Glomerular endothelial cell (primary cell): ENCODE results near the gene CD80. TPM values are rescaled to one million over a fixed set of nuclear protein-coding genes. Genes with fewer than 3 reads are reported as not detected.
"Not testable (repeated sequence)": the region's sequence is repeated elsewhere in the genome, so short reads cannot be mapped to it uniquely, and the experiment has no call there.

Experiments used
- DNase-seq: peaks from one replicate; pipeline ENCODE4 v3.0.0-alpha.2; 2011; ENCODE audit warnings: low read depth, low spot score; ENCODE audit errors: extremely low read depth
- total RNA-seq: library from RNA; depleted of rRNA; stranded (reverse); fragments of >200 nt; gene quantifications from 2 replicates; pipeline ENCODE4 v1.2.3, GENCODE V29; 2015

The CD80 gene, protein sequence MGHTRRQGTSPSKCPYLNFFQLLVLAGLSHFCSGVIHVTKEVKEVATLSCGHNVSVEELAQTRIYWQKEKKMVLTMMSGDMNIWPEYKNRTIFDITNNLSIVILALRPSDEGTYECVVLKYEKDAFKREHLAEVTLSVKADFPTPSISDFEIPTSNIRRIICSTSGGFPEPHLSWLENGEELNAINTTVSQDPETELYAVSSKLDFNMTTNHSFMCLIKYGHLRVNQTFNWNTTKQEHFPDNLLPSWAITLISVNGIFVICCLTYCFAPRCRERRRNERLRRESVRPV
- not detected in 2 replicates for total RNA-seq

DNA sequence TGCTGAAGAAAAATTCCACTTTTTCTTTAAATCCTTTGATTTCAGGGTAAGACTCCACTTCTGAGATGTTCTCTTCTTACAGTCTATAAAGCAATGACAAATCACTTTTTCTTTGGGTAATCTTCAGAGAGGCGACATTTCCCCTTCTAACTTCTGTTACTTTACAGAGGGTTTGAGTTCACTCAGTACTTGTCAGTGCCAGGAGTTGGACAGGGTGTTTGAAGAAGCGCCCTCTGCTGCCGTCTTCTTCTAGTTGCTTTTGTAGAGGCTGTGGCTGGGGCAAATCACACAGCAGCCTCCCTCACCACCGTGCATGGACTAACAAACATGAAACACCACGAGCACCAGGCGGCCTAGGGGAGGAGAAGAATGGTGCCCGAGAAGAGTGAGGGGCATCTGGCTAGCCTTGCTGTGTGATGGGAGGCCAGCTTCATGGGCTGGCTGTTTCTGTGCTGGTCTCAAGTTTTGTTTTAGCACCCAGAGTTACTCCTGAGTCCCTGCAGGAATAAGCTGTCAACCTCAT, at the start of gene CD80:
TSS of gene CD80 (minus strand) at position 174 of the 523 bp plus-strand sequence. CDS start 1,886 bp downstream, outside the sequence.
- no peak for DNase-seq

DNA sequence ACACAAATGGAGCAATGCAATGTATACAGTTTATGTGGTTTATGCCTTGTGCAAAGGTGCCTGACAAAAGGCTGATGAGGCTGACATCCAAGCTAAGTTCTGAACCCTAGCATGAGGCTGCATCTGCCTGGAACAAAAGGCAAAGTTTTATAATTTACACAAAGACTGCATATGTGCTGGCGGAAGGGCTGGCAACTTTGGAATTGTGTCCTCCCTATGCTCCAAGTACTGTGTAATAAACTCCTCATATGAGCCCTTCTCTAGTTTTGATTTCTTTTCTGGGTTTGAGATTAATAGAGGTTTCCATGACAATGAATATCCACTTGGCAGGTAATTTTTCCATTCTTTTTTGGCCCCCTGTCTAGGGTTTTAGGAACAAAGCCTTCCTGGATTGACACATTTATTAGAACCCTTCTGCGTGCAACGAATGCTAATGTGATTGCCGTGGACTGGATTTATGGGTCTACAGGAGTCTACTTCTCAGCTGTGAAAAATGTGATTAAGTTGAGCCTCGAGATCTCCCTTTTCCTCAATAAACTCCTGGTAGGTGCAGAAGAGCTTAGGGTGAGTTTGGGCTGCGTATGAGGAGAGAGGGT, 49.1 kb upstream of the CD80 start:
- no peak for DNase-seq

DNA sequence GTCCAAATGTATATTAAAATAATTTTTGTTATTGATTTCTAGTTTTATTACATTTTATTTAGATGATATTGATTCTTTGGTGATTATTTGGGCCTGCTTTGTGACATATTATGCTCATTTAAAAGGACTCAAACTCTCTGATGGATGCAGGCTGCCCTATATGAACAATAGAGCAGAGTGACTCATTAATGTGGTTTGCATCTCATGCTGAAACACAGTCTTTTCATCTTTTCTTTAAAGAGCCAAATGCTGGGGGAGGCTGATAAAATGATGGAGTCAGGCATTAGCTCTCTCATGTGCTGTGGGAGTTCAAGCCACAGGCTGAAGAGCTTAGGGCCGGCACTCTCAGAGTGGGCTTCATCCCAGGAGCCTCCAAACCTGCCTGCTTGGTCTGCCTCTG, 45.5 kb upstream of the CD80 start:
- DNase-seq, result no peak

DNA sequence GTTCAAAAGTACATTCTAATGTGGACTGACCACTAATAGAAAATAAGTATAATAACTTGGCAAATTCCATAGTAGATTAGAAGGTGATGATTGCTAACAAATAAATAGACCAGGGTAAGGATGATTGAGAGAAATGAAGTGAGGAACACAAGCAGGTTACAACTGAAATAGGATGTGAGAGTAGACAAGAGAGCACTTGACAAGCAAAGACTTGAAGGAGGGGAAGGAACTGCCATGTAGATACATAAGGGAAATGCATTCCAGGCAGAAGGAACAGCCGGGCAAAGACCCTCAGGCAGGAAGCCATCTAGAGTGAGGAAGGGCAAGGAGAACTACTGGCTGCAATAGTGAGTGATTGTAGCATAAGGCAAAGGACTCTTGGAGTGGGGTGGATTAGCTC, 43.3 kb upstream of the CD80 start:
- DNase-seq, result no peak

DNA sequence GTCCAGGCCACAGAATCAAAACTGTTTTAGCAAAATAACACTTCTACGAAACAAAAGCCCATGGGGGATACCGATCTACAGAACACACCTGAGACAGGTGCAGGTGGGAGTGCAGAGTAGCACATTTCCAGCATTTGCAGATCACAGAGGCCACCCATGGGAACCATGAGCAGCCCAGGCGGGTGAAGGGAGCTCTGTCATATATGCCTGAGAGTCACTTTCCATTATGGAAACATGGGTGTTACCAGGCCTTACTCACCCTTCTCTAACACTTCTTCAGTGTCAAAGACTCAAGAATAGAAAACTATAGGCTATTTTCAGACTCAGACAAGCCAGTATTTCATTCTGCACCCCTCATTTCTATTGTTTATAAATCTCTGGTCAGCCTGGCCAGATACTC, 41.7 kb upstream of the CD80 start:
- no peak for DNase-seq

DNA sequence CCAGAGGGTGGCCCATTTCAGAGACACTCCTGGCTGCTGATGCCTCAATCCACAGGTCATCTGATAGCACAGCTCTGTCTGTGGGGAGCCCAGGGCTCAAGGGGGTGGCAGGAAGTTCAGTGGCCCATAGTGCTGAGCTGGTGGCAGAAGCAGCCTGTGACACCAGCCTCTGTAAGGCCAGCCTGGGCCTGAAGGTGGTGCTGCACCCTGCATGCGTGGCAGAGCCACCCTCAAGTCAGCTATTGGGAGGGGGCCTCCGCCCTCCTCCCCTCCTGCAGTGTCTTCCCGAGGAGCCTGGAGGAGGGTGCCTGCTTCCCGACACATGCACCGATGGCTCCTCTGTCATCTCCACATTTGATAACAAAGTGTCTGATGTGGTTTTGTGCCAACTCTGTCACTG, 41.3 kb upstream of the CD80 start:
- DNase-seq, result no peak

DNA sequence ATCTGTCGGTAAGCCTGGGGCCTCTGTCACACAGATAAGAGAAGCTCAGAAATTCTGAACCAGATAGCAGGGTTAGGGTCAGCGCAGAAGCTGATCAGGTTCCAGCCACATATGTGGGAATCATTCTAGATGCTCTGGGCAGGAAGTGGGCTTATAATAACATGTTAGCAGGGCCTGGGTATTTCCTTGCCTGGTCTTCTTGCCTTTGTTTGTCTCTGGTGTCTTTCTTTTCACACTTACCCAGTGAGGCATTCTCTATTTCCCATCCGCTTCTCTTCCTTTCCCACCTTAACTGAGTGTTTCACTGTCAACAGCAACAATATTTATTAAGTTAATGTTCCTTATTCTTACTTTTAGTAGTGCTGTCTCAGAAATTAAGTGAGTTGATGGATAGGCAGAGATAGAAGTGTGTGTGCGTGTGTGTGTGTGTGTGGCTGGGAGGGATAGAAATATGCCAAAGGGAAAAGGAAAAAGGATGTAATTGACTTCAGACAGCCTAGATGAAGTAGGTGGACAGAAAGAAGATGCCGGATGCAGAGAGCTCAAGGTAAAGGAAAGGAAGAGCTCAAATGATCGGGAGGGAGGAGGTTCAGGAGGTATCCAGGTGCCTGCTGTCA, 40.3 kb upstream of the CD80 start:
- DNase-seq, result no peak

DNA sequence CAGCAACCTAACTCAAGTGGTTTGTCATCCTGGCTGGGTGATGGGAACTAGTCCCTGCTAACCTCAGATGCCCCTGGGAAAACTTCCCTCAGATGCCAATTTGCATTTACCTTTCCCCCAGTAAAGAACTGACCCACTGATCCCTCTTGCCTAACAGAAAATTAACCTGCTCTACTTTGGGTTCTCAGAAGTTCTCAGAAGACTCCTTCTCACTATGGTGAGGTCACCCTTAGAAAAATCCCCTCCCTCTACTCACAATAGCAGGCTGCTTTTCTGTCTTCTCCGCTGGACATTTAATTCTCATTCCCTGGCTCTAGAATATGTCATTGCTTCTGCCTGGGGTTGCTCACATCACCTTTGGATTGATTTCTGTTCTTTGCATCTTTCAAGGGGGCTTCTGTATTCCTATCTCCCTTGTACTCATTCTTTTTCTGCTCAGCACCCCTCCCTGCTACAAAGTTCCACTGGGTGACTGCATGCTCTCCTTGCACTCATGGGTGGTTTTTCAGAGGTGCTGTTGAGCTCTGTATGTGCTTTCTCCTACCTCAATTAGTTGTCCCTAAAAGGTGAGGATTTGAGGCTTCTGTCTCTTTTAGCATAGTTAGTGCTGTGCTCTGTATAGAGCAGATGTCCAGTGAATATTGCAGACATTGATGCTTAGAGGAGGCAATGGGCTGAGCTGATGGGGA, 39.1 kb upstream of the CD80 start:
- no peak for DNase-seq

DNA sequence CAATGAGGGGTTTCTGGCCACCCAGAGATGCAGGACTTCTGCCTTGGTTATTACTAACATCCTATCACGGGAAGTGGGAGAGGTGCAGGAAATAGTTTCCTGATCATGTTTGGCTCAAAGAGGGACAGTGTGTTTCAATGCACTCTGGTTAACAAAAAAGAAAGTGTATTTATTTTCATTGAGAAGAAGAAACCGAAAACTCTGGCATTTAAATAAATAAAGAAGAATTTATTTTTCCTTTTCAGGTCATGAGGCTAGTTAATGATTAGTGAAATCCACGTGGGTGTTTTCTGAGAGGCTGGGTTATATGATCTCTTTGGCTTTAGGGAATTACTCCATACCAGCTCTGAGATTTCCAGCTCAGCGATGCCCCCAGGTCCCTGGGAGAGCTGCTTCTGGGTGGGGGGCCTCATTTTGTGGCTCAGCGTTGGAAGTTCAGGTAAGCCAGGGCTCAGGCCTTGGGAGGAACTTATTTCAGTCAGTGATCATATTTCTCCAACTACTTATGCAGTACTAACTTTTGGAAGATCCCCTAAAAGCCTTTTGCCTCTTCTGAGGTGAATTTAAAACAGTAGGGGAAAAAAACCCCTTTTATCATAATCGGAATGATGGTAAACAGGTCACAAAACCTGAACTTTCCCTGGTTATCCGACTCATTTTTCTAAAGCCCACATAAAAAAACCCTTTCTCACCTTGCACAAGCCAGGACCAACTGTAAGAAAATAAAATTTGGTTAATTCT, 38.3 kb upstream of the CD80 start, which contains the start of gene PLA1A:
TSS of gene PLA1A (plus strand) at position 338 of the 741 bp plus-strand sequence. CDS start at position 367, 29 bp downstream.
- no peak for DNase-seq

DNA sequence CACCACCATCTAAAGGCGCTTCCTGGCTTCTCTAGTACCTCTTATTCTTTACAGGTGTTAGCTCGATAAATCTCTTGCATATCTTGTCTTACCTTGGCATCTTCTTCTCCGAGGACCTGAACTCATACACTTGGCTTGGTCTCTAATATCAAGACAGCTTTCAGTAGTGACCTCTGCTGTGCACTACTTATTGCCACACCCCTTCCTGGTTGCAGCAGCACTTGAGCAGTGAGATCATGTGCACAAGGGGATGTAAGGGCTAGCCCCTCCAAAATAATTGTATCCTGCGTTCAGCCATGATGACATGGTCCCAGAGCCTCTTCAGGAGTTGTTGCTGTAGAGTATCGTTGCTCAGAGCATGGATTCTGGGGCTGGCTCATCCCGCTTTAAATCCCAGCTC, 37.0 kb upstream of the CD80 start:
- DNase-seq, result no peak

DNA sequence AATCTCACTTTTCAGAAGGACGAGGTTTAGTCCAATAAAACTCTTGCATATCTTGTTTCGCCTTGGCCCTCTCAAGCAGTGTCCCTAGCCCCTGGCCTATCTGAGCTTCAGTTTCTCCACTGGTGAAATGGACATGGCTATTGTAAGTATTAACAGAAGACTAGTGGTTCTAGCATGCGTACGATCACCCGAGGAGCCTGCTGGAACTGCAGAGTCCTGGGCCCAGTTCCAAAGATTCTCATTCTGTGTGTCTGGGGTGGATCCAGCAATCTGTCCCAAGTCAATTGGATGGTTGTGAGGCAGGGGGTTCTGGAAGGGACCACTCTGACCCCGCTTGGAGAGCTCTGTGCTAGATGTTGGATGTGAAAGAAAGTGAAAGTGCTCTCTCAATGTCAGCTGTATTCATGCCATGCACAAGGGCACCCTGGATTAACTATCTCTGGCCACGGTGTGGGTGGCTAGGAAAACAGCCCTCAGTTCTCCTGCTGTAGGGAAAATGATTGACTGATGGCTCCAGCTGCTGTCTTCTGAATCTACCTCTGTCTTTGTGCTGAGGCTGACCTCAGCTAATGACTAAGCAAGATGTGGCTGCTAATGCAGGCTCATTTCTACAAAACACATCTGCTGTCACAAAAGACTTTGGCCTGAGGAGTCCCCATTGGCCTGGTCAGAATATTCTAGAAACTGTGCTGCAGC, 36.4 kb upstream of the CD80 start:
- no peak for DNase-seq

DNA sequence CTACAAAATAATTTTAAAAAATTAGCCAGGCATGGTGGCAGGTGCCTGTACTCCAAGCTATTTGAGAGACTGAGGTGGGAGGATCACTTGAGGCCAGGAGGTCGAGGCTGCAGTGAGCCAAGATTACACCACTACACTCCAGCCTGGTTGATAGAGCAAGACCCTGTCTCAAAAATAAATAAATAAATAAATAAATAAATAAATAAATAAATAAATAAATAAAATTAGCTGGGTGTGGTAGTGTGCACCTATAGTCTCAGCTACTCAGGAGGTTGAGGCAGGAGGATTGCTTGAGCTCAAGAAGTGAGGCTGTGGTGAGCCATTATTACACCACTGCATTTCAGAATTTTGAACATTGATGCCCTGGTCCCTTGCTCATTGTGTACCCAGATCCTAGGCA, 35.5 kb upstream of the CD80 start:
- DNase-seq, result not testable (repeated sequence)

DNA sequence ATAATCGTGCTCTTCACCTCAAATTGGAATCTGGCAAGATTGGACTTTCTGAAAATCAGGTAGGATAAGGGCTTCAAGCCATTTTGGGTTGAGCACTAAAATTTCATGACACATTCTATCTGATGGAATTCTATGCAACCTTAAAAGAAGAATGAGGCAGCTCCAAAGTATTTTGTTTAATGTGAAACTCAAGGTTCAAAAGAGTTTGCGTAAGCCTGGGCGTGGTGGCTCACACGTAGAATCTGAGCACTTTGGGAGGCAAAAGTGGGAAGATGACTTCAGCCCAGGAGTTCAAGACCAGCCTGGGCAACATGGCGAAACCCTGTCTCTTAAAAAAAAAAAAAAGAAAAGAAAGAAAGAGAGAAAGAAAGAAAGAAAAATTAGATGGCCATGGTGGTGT, 34.7 kb upstream of the CD80 start:
- no peak for DNase-seq

DNA sequence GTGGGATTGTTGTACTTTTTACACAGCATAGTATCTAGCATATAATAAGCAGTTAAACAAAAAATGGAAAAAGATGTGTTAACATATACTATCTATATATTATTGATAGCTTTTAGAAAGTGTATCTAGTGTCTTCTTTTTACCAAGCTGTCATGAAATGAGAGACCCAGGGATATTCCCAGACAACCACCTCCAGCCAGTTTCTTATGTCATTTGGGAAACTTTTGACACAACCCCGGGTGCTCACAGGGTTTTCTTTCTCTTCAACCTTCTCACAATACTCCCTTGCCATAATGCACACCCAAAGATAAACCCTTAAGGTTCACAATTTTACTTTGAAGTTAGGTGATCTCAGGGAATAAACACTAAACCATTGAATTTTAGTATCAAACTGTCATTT, 33.4 kb upstream of the CD80 start:
- DNase-seq, result no peak

DNA sequence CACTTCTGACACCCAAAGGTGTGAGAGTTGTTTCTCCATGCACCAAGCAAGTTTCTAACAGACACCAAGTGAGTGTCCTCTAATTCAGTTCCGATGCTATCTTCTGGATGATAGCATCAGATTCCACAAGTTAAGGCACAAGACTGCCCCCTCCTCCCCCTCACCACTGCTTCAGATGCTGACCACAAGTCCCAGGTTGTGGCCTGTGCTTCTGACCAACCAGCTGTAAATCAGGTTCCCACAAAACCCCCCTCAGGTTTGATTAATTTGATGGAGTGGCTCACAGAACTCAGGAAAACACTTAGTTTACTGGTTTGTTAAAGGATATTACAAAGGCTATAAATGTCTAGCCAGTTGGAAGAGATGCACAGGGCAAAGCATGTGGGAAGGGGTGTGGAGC, 31.3 kb upstream of the CD80 start:
- DNase-seq, result no peak

DNA sequence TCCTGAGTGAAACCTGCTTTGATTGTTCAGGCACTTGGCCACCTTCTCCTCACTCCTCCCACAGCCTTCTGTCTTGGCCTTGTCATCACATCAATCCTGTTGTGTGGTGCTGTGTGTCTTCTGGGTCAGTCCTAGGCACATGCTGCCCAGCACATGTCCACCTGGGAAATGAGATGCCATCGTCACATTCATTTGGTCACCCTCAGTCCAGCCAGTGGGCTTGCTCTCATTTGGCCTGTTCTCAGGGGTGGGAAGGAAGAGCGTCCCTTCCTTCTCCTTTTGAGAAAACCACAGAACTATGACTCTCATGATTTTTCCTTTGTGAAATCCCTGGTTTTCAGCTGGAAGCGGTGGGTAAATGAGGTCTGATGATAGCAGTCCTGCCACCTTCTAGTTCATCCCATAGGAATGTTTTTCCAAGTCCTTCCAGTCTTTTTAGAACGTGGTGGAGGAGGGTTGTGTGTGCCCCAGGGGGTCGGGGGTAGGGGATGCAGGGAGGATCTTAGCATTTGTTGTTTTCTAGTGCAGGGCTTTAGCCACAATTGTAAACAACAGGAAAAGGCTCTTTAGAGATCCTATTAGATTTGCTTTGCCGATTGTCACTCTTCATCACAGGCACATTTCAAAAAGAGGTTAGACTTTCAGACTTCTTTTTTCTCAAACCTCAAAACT, 29.8 kb upstream of the CD80 start:
- no peak for DNase-seq

DNA sequence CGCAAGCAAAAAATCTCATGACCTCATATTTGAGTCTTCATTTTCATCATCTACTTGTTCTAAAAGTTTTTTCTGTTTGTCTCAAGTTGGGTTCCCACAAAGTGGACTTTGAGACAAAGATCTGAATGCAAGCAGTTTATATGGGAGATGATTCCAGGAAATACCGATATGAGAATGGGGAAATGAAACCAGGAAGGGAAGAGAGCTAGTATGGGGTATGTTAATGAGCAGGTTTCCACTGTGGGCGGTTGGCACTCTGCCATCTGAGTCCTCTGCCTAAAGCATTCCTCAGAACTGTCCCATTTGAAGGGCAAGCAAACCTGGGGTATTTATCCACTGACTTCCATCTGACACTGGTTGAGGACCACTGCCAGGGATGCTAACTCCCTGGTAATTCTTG, 28.7 kb upstream of the CD80 start:
- no peak for DNase-seq

DNA sequence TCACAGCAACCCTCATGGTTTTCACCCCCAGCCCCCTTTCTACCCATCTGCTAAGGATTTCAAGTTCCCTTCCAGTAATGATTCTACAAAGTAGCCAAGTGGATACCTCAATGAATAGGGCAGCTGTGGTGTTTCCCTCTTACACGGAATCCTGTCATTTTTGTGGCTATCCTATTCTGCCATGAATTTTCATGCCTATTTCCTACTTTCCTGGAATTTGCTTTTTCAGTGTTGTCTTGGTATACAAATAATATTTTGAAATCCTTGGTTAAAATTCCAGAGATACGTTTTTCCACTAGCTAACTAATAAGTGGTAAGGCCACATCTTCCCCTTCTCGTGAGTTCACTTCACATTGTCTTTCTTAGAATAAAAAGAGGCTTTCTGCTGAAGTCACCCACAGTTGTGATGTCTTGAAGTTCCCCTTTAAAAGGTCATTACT, 27.3 kb upstream of the CD80 start:
- DNase-seq, result no peak

DNA sequence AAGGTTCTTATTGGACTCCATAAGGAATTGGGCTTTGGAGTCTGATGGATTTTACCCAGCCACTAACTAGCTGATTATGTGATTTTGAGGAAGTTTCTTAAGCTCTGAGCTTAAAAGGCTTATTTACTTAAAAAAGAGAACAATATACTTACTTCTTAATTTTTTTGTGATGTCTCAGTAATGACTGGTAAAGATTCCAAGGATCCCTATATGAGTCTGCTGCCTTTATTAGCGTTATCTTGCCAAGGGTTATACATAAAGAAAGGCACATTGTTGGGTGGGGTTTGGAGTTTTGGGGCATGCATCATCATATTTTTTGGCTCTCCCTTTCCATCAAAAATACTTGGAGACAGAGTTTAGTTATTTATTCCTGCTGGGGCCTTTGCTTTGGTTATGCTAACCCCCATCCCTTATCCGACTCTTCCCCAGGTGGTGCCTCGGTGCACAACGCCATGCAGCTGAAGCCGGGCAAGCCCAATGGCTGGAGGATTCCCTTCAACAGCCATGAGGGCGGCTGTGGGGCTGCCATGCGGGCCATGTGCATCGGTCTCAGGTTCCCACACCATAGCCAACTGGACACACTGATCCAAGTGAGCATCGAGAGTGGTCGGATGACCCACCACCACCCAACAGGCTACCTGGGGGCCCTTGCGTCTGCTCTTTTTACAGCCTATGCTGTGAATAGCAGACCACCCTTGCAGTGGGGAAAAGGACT, 26.6 kb upstream of the CD80 start:
- no peak for DNase-seq
